Endothelial cell of umbilical vein (primary cell): Measurements from ENCODE around the gene ITGA1.

Experiments used
- EZH2 ChIP-seq: IDR thresholded peaks from 2 replicates; pipeline ENCODE4 v1.6.1; 2012; ENCODE audit warnings: borderline replicate concordance, low read depth, mild to moderate bottlenecking, moderate library complexity, low read length, inconsistent platforms; ENCODE audit not compliant: severe bottlenecking
- FOS ChIP-seq: IDR thresholded peaks from 2 replicates; pipeline ENCODE4 v1.6.1; 2011; ENCODE audit warnings: mild to moderate bottlenecking, low read length, moderate library complexity, borderline replicate concordance; ENCODE audit not compliant: insufficient read depth
- JUN ChIP-seq: IDR thresholded peaks from 2 replicates; pipeline ENCODE4 v1.6.1; 2011; ENCODE audit warnings: borderline replicate concordance, low read depth; ENCODE audit not compliant: insufficient read length, insufficient read depth
- MYC ChIP-seq: IDR thresholded peaks from one replicate; pipeline ENCODE4 v1.6.1; 2011; ENCODE audit warnings: mild to moderate bottlenecking, low read depth, low read length
- POLR2A ChIP-seq: IDR thresholded peaks from 2 replicates; pipeline ENCODE4 v1.6.1; 2012; ENCODE audit warnings: low read depth, mild to moderate bottlenecking, control low read depth, low read length
- POLR2AphosphoS5 ChIP-seq: IDR thresholded peaks from 2 replicates; pipeline ENCODE4 v1.6.1; 2012; ENCODE audit warnings: low read depth, mild to moderate bottlenecking, control low read depth, low read length, moderate library complexity; ENCODE audit not compliant: insufficient read depth
- TF ChIP-seq, protein P1 (sequence below), 2 donors: IDR thresholded peaks; 1 replicate in 1 of 2; 2 replicates in 1 of 2; pipeline ENCODE4 v1.5.1; 2011; ENCODE audit warnings: low read length in 2 of 2, mild to moderate bottlenecking in 2 of 2, moderate library complexity in 2 of 2, control low read depth in 1 of 2, inconsistent platforms in 1 of 2, low read depth in 1 of 2; ENCODE audit not compliant: insufficient read depth in 1 of 2; ENCODE audit errors: extremely low read depth in 1 of 2
- TF ChIP-seq, protein P2 (sequence below): IDR thresholded peaks from 2 replicates; pipeline ENCODE4 v1.6.1; 2011; ENCODE audit not compliant: insufficient read depth, insufficient read length

DNA sequence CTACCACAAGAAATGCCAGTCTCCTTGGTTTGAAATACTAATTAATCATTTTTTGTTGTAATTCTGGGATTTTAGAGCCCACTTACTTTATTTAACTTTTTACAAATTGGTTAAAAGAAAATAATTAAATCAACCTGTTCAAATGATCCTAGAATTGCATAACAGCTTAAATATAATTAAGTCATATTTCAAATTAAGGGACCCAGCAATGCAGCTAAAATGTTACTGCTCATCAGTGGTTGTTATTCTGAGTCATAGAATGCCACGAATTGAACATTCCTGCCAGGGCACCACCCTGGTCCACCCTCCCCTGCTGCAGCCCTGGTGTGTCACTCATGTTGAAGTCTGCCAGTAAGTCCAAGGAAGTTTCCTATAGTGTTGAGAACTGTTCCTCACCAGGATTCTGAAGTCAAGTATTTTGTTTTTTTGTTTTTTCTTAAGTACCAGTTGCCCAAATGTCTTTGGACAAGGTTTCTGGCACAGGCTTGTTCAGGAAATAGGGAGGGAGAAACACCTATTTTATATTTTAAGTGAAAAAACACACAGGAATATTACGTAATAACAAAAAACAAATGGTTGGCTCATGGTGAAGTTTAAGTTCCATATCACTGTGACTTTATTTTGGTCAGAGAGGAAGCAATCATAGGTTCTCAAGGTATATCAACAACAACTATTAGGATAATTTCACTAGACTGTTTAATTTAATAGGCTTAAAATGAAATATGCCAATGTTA is 4.3 kb upstream of the ITGA1 start:
- no peak for TF ChIP-seq FOS
- TF ChIP-seq, protein P1, sequence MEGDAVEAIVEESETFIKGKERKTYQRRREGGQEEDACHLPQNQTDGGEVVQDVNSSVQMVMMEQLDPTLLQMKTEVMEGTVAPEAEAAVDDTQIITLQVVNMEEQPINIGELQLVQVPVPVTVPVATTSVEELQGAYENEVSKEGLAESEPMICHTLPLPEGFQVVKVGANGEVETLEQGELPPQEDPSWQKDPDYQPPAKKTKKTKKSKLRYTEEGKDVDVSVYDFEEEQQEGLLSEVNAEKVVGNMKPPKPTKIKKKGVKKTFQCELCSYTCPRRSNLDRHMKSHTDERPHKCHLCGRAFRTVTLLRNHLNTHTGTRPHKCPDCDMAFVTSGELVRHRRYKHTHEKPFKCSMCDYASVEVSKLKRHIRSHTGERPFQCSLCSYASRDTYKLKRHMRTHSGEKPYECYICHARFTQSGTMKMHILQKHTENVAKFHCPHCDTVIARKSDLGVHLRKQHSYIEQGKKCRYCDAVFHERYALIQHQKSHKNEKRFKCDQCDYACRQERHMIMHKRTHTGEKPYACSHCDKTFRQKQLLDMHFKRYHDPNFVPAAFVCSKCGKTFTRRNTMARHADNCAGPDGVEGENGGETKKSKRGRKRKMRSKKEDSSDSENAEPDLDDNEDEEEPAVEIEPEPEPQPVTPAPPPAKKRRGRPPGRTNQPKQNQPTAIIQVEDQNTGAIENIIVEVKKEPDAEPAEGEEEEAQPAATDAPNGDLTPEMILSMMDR (IDR thresholded peaks at IDR 0.05; ENCODE audit: extremely low read depth in 1 of 2, insufficient read depth in 1 of 2, low read depth in 1 of 2, low read length in 2 of 2), result no peak
- no peak for TF ChIP-seq EZH2
- TF ChIP-seq POLR2A, result no peak
- no peak for TF ChIP-seq POLR2AphosphoS5
- no peak for TF ChIP-seq JUN
- TF ChIP-seq MYC, result no peak
- TF ChIP-seq, protein P2, sequence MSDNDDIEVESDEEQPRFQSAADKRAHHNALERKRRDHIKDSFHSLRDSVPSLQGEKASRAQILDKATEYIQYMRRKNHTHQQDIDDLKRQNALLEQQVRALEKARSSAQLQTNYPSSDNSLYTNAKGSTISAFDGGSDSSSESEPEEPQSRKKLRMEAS, result no peak
